HL-60 (cell line): ENCODE results near the gene ZDHHC5.

ENCODE experiments used
- POLR2AphosphoS5 ChIP-seq: IDR thresholded peaks from 2 replicates; pipeline ENCODE4 v1.6.1; 2012; ENCODE audit warnings: low read depth
- TF ChIP-seq, protein P1 (sequence below): IDR thresholded peaks from one replicate; pipeline ENCODE4 v1.5.1; 2011; ENCODE audit warnings: low read length, control low read depth, inconsistent platforms; ENCODE audit not compliant: insufficient read depth

DNA sequence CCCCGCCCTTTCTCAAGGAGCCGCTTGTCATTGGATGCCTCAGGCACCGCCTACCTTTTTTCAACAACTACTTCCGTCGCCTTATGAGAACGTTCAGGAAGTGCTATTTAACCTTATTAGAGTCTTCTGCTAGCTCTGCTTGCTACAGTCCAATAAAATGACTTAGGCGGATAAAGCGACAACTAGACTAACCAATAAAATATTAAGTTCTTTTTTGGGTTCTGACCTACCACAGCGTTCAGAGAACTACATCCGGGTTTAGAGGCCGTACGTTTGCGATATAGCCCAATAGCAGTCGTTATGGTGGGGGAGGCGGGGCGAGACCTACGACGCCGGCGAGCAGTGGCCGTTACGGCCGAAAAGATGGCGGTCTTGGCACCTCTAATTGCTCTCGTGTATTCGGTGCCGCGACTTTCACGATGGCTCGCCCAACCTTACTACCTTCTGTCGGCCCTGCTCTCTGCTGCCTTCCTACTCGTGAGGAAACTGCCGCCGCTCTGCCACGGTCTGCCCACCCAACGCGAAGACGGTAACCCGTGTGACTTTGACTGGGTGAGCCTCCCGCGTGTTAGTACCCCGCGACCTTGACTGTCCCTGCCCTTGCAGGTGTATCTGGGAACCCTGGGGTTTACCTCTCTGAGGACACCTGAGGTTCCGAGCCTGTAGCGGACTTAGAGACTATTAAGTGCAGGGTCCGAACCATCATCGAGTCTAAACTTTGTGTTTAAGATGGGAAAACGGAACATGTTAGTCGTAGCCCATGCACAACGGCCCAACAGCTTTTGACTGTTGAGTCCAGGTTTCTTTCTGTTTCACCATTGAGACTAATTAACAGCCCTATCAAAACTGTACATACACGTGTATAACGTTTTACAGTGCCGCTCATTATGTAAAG, 44.6 kb downstream of the ZDHHC5 start, which contains the start of gene TMX2:
- TF ChIP-seq, protein P1, sequence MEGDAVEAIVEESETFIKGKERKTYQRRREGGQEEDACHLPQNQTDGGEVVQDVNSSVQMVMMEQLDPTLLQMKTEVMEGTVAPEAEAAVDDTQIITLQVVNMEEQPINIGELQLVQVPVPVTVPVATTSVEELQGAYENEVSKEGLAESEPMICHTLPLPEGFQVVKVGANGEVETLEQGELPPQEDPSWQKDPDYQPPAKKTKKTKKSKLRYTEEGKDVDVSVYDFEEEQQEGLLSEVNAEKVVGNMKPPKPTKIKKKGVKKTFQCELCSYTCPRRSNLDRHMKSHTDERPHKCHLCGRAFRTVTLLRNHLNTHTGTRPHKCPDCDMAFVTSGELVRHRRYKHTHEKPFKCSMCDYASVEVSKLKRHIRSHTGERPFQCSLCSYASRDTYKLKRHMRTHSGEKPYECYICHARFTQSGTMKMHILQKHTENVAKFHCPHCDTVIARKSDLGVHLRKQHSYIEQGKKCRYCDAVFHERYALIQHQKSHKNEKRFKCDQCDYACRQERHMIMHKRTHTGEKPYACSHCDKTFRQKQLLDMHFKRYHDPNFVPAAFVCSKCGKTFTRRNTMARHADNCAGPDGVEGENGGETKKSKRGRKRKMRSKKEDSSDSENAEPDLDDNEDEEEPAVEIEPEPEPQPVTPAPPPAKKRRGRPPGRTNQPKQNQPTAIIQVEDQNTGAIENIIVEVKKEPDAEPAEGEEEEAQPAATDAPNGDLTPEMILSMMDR, result no peak
- peak; percentile 83 for TF ChIP-seq POLR2AphosphoS5
